HEK293 (cell line): Measurements from ENCODE around the gene FRMD4B.
"Not testable (repeated sequence)": the region's sequence is repeated elsewhere in the genome, so short reads cannot be mapped to it uniquely, and the experiment has no call there.

Source experiments
- CTCF ChIA-PET: fragments of 350-600 bp; formaldehyde crosslinking; extraction: SDS; loops from one replicate; lab custom pipeline; 2021; ENCODE audit warnings: antibody characterized with exemption; lab: Yijun Ruan, JAX
- POLR2A ChIA-PET: fragments of 300-600 bp; formaldehyde crosslinking; extraction: SDS; loops from one replicate; lab custom pipeline; 2020; ENCODE audit warnings: antibody characterized with exemption, inconsistent platforms; lab: Yijun Ruan, JAX
- H3K27ac ChIP-seq: fragments of 200-500 bp; sonication (Bioruptor generic); 2 replicates; pipeline ENCODE4 v1.5.1; 2014; ENCODE audit warnings: low read depth, low read length, control low read depth, inconsistent platforms; ENCODE audit errors: extremely low read depth
- H3K36me3 ChIP-seq, 2 experiments: fragments of 200-500 bp in 1 of 2; sonication (Bioruptor generic) in 1 of 2; 1 replicate in 1 of 2; 2 replicates in 1 of 2; pipeline ENCODE4 v1.5.1; 2014 to 2017; ENCODE audit warnings: inconsistent platforms in 2 of 2, low read length in 2 of 2; ENCODE audit not compliant: control insufficient read depth in 2 of 2, insufficient read depth in 1 of 2
- H3K4me1 ChIP-seq: fragments of 200-500 bp; sonication (Bioruptor generic); 2 replicates; pipeline ENCODE4 v1.5.1; 2014; ENCODE audit warnings: mild to moderate bottlenecking, low read length, inconsistent platforms; ENCODE audit not compliant: control insufficient read depth, insufficient read depth
- H3K4me3 ChIP-seq: 2 replicates; pipeline ENCODE4 v1.5.1; 2011; ENCODE audit warnings: low read depth, mild to moderate bottlenecking, control low read depth, low read length, moderate library complexity
- H3K9me3 ChIP-seq: fragments of 200-500 bp; sonication (Bioruptor generic); 2 replicates; pipeline ENCODE4 v1.5.1; 2014; ENCODE audit warnings: low read depth, low read length, inconsistent platforms; ENCODE audit not compliant: control insufficient read depth, insufficient read depth
- SALL2 ChIP-seq: fragments of 450-650 bp; formaldehyde crosslinking; IDR thresholded peaks from 2 replicates; pipeline ENCODE4 v1.5.0; 2017; ENCODE audit warnings: missing biosample characterization, mild to moderate bottlenecking, missing genetic modification characterization, borderline replicate concordance
- SCRT2 ChIP-seq: fragments of 450-650 bp; formaldehyde crosslinking; IDR thresholded peaks from 2 replicates; pipeline ENCODE4 v1.5.1; 2016; ENCODE audit warnings: missing biosample characterization, missing genetic modification characterization
- ZBTB20 ChIP-seq: fragments of 450-650 bp; formaldehyde crosslinking; IDR thresholded peaks from 2 replicates; pipeline ENCODE4 v1.5.1; 2016; ENCODE audit warnings: missing biosample characterization, missing genetic modification characterization
- ZBTB21 ChIP-seq: fragments of 450-650 bp; formaldehyde crosslinking; IDR thresholded peaks from 2 replicates; pipeline ENCODE4 v1.5.1; 2017; ENCODE audit warnings: missing biosample characterization, missing genetic modification characterization
- ZBTB48 ChIP-seq: fragments of 450-650 bp; formaldehyde crosslinking; IDR thresholded peaks from 2 replicates; pipeline ENCODE4 v1.5.1; 2016; ENCODE audit warnings: missing biosample characterization, missing genetic modification characterization
- ZNF10 ChIP-seq: fragments of 450-650 bp; formaldehyde crosslinking; IDR thresholded peaks from 2 replicates; pipeline ENCODE4 v1.5.1; 2017; ENCODE audit warnings: missing biosample characterization, missing genetic modification characterization
- ZNF112 ChIP-seq: fragments of 450-650 bp; formaldehyde crosslinking; IDR thresholded peaks from 2 replicates; pipeline ENCODE4 v1.5.0; 2017; ENCODE audit warnings: missing biosample characterization, missing genetic modification characterization
- ZNF114 ChIP-seq: fragments of 450-650 bp; formaldehyde crosslinking; IDR thresholded peaks from 2 replicates; pipeline ENCODE4 v1.5.0; 2017; ENCODE audit warnings: missing biosample characterization, missing genetic modification characterization
- ZNF19 ChIP-seq: fragments of 450-650 bp; formaldehyde crosslinking; IDR thresholded peaks from 2 replicates; pipeline ENCODE4; 2016; ENCODE audit warnings: missing biosample characterization, missing genetic modification characterization, low read depth
- ZNF2 ChIP-seq: fragments of 450-650 bp; formaldehyde crosslinking; IDR thresholded peaks from 2 replicates; pipeline ENCODE4 v1.5.1; 2016; ENCODE audit warnings: missing biosample characterization, missing genetic modification characterization
- ZNF221 ChIP-seq: fragments of 450-650 bp; formaldehyde crosslinking; IDR thresholded peaks from 2 replicates; pipeline ENCODE4 v1.5.1; 2017; ENCODE audit warnings: missing biosample characterization, missing genetic modification characterization, borderline replicate concordance
- ZNF248 ChIP-seq: fragments of 450-650 bp; formaldehyde crosslinking; IDR thresholded peaks from 2 replicates; pipeline ENCODE4 v1.5.1; 2017; ENCODE audit warnings: missing biosample characterization, missing genetic modification characterization
- ZNF292 ChIP-seq: fragments of 450-650 bp; formaldehyde crosslinking; IDR thresholded peaks from 2 replicates; pipeline ENCODE4 v1.5.1; 2016; ENCODE audit warnings: low read depth, missing biosample characterization, missing genetic modification characterization, borderline replicate concordance
- ZNF366 ChIP-seq: fragments of 450-650 bp; formaldehyde crosslinking; conservative IDR thresholded peaks from 2 replicates; pipeline ENCODE4 v1.5.1; 2016; ENCODE audit warnings: missing biosample characterization, missing genetic modification characterization
- ZNF391 ChIP-seq: fragments of 450-650 bp; formaldehyde crosslinking; IDR thresholded peaks from 2 replicates; pipeline ENCODE4 v1.5.1; 2016; ENCODE audit warnings: low read depth, missing biosample characterization, missing genetic modification characterization, borderline replicate concordance
- ZNF529 ChIP-seq: fragments of 450-650 bp; formaldehyde crosslinking; IDR thresholded peaks from 2 replicates; pipeline ENCODE4 v1.5.1; 2017; ENCODE audit warnings: missing genetic modification characterization, missing biosample characterization; ENCODE audit not compliant: insufficient replicate concordance
- ZNF571 ChIP-seq: fragments of 450-650 bp; formaldehyde crosslinking; IDR thresholded peaks from 2 replicates; pipeline ENCODE4 v1.5.0; 2017; ENCODE audit warnings: missing biosample characterization, missing genetic modification characterization
- ZNF585B ChIP-seq: fragments of 450-650 bp; formaldehyde crosslinking; IDR thresholded peaks from 2 replicates; pipeline ENCODE4 v1.5.1; 2016; ENCODE audit warnings: missing biosample characterization, missing genetic modification characterization
- ZNF645 ChIP-seq: fragments of 450-650 bp; formaldehyde crosslinking; IDR thresholded peaks from 2 replicates; pipeline ENCODE4; 2016; ENCODE audit warnings: missing biosample characterization, missing genetic modification characterization
- ZNF658 ChIP-seq: fragments of 450-650 bp; formaldehyde crosslinking; IDR thresholded peaks from 2 replicates; pipeline ENCODE4; 2016; ENCODE audit warnings: missing biosample characterization, missing genetic modification characterization
- ZNF670 ChIP-seq: fragments of 450-650 bp; formaldehyde crosslinking; IDR thresholded peaks from 2 replicates; pipeline ENCODE4 v1.5.1; 2016; ENCODE audit warnings: missing biosample characterization, missing genetic modification characterization, low read depth
- ZNF701 ChIP-seq: fragments of 450-650 bp; formaldehyde crosslinking; IDR thresholded peaks from 2 replicates; pipeline ENCODE4 v1.5.1; 2016; ENCODE audit warnings: missing biosample characterization, missing genetic modification characterization
- ZNF747 ChIP-seq: fragments of 450-650 bp; formaldehyde crosslinking; IDR thresholded peaks from 2 replicates; pipeline ENCODE4 v1.5.1; 2016; ENCODE audit warnings: missing biosample characterization, missing genetic modification characterization
- ZSCAN16 ChIP-seq: fragments of 450-650 bp; formaldehyde crosslinking; IDR thresholded peaks from 2 replicates; pipeline ENCODE4 v1.5.1; 2016; ENCODE audit warnings: missing biosample characterization, missing genetic modification characterization
- TF ChIP-seq, protein P1 (sequence below): fragments of 450-650 bp; formaldehyde crosslinking; IDR thresholded peaks from 2 replicates; pipeline ENCODE4 v1.5.1; 2016; ENCODE audit warnings: missing biosample characterization, missing genetic modification characterization
- TF ChIP-seq, protein P2 (sequence below): fragments of 450-650 bp; formaldehyde crosslinking; IDR thresholded peaks from 2 replicates; pipeline ENCODE4 v1.5.1; 2017; ENCODE audit warnings: missing biosample characterization, missing genetic modification characterization

The FRMD4B gene

DNA sequence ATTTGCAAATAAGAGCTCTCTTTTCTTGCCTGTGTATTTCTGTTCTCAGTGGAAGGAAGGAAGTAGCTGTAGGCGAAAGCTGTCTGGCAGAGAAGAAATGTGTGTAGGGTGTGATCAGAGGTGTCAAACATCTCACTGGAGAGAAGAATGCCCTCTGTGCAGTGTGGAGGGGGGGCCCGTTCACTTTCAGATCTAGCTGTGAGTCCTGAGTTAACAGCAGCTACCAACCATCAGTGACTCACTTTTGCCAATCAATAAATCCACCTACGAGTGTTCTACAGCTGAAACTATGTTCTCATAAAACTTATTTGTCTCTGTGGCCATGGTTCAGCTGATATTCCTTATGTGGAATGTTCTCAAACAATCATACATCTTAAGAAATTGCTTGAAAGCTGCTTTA lies 103.7 kb downstream of the FRMD4B start:
- no peaks in the 10 kb centered on the region for H3K4me1 ChIP-seq
- no peaks in the 10 kb centered on the region for H3K9me3 ChIP-seq
- TF ChIP-seq ZNF248 (tag by site-specific recombination) (no peak), ZNF221 (no peak), ZBTB48 (no peak), ZNF292 (tag by site-specific recombination) (no peak), ZSCAN16 (tag by site-specific recombination) (no peak), ZNF366 (tag by site-specific recombination) (no peak), ZNF391 (no peak), ZBTB20 (tag by site-specific recombination) (no peak), ZNF747 (tag by site-specific recombination) (no peak), SCRT2 (no peak), ZNF670 (tag by site-specific recombination) (no peak), ZNF585B (no peak), ZNF645 (tag by site-specific recombination) (no peak), SALL2 (tag by site-specific recombination) (no peak)
- H3K36me3 ChIP-seq, result no peaks in the 10 kb centered on the region
- ChIA-PET POLR2A (no interaction called here), CTCF (interaction anchor here (0.9 to 1.6 kb wide), 4 partner anchors 9 to 100 kb away, joined by 3 to 5 read pairs (median 3); no protein-coding TSS in a partner anchor)
- H3K4me3 ChIP-seq, result no peak overlapping the region
- no peak overlapping the region for H3K27ac ChIP-seq

DNA sequence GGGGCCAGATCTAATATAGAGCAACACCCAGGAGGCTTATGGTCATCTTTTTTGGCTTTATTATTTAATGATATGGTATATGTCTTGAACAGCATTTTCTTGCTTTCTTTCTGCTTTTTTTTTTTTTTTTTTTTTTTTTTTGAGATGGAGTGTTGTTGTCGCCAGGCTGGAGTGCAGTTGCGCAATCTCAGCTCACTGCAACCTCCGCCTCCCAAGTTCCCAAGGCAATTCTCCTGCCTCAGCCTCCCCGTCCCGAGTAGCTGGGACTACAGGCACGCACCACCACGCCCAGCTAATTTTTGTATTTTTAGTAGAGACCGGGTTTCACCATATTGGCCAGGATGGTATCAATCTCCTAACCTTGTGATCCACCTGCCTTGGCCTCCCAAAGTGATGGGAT lies 108.5 kb downstream of the FRMD4B start:
- CTCF ChIA-PET, H3K4me1 ChIP-seq, H3K27ac ChIP-seq, H3K4me3 ChIP-seq, H3K36me3 ChIP-seq, POLR2A ChIA-PET, H3K9me3 ChIP-seq: not testable (repeated sequence)

- no peak overlapping the region for H3K4me3 ChIP-seq
- H3K9me3 ChIP-seq, result no peaks in the 10 kb centered on the region
- H3K27ac ChIP-seq, result no peak overlapping the region
- no peaks in the 10 kb centered on the region for H3K4me1 ChIP-seq
- ChIA-PET POLR2A (no interaction called here), CTCF (no interaction called here)
- no peaks in the 10 kb centered on the region for H3K36me3 ChIP-seq
- TF ChIP-seq ZNF112 (tag by site-specific recombination) (no peak), ZBTB21 (tag by site-specific recombination) (no peak), ZNF19 (tag by site-specific recombination) (no peak), ZNF529 (tag by site-specific recombination) (no peak), ZNF114 (tag by site-specific recombination) (no peak), ZNF701 (no peak), ZNF571 (tag by site-specific recombination) (no peak), ZNF10 (tag by site-specific recombination) (no peak), ZNF2 (tag by site-specific recombination) (no peak), ZNF658 (tag by site-specific recombination) (no peak)
- TF ChIP-seq, protein P1, sequence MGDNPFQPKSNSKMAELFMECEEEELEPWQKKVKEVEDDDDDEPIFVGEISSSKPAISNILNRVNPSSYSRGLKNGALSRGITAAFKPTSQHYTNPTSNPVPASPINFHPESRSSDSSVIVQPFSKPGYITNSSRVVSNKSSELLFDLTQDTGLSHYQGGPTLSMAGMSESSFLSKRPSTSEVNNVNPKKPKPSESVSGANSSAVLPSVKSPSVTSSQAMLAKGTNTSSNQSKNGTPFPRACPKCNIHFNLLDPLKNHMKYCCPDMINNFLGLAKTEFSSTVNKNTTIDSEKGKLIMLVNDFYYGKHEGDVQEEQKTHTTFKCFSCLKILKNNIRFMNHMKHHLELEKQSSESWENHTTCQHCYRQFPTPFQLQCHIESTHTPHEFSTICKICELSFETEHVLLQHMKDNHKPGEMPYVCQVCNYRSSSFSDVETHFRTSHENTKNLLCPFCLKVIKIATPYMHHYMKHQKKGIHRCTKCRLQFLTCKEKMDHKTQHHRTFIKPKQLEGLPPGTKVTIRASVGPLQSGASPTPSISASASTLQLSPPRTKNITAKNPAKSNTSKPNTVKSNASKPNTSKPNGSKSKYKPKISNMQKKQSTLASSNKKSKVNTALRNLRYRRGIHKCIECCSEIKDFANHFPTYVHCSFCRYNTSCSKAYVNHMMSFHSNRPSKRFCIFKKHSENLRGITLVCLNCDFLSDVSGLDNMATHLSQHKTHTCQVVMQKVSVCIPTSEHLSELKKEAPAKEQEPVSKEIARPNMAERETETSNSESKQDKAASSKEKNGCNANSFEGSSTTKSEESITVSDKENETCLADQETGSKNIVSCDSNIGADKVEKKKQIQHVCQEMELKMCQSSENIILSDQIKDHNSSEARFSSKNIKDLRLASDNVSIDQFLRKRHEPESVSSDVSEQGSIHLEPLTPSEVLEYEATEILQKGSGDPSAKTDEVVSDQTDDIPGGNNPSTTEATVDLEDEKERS (tag by site-specific recombination), result no peak
- TF ChIP-seq, protein P2, sequence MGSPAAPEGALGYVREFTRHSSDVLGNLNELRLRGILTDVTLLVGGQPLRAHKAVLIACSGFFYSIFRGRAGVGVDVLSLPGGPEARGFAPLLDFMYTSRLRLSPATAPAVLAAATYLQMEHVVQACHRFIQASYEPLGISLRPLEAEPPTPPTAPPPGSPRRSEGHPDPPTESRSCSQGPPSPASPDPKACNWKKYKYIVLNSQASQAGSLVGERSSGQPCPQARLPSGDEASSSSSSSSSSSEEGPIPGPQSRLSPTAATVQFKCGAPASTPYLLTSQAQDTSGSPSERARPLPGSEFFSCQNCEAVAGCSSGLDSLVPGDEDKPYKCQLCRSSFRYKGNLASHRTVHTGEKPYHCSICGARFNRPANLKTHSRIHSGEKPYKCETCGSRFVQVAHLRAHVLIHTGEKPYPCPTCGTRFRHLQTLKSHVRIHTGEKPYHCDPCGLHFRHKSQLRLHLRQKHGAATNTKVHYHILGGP (tag by site-specific recombination), result no peak
Measured at GRCh38 chr3:69276884-69277283, 109.0 kb downstream of the FRMD4B start.
